Dedifferentiated amniotic fluid mesenchymal stem cell (primary cell): Measurements from ENCODE around the gene FUNDC2.
"Not testable (repeated sequence)": the region's sequence is repeated elsewhere in the genome, so short reads cannot be mapped to it uniquely, and the experiment has no call there.

ENCODE experiments used
- DNase-seq: peaks from one replicate; pipeline ENCODE4 v3.0.0-alpha.2; 2016; ENCODE audit errors: extremely low spot score

The FUNDC2 gene

DNA sequence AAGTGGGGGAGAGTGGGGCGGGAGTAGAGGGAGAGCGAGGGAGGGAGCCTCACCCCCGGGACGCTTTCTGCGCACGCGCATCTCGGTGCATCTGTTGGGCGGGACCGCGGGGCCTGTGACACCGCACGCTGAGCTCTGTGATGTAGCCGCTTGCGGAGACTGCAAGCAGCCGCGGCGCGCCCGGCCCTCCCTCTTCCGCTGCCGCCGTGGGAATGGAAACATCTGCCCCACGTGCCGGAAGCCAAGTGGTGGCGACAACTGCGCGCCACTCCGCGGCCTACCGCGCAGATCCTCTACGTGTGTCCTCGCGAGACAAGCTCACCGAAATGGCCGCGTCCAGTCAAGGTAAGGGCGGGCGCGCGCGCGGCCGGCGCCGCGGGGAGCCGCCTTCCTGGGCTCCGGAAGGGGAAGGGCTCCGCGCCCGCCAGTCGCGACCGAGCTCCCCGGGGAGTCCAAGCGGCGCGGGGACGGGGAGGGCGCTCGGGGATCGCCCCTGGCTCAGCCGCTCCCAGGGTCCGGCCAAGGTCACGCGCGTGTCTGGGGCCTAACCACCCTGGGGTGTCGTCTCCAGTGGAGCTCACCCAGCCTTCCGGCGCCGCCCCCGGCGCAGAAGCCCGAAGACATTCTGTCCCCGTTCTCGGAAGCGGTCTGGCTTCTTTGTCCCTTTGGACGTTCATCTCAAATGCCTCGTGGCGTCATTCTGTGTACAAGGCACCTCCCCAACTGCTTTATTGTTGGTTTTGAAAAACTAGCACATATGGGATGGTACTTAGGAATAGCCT is at the start of gene FUNDC2:
TSS of gene FUNDC2 (plus strand) at position 118 of the 782 bp plus-strand sequence. CDS start at position 213, 95 bp downstream.
- peak; percentile 75 for DNase-seq

- no peak for DNase-seq
Observed at GRCh38 chrX:154979629-154980028, 47.0 kb upstream of the FUNDC2 start.

DNA sequence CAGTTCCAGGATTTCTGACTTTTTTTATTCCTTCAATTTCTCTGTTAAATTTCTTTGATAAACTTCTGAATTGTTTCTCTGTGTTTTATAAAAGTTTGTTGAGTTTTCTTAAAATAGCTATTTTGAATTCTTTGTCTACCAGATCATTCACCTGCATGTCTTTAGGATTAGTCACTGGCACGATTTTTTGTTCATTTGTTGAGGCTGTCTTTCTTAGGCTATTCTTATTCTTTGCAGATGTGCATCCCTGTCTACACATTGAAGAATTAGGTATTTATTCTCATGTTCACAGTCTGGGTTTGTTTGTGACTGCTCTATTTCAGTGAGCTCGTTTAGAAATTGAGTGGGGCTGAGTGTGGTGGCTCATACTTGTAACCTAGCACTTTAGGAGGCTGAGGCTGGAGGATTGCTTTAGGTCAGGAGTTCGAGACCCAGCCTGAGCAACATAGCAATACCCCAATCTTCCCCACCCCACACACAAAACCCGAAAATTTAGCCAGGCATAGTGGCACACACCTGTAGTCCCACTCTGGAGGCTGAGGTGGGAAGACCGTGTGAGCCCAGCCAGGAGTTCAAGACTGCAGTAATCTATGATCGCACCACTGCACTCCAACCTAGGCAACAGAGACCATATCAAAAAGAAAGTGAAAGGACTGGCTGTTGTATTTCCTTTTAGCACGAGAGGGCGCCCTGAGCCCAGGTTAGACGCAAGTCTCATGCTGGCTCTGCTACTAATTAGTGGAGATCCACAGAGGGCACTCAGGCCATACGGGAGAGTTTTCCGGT is 46.1 kb upstream of the FUNDC2 start:
- DNase-seq, result peak; percentile 71

GRCh38 chrX:154981116-154981411 is 45.6 kb upstream of the FUNDC2 start:
- DNase-seq, result no peak

DNA sequence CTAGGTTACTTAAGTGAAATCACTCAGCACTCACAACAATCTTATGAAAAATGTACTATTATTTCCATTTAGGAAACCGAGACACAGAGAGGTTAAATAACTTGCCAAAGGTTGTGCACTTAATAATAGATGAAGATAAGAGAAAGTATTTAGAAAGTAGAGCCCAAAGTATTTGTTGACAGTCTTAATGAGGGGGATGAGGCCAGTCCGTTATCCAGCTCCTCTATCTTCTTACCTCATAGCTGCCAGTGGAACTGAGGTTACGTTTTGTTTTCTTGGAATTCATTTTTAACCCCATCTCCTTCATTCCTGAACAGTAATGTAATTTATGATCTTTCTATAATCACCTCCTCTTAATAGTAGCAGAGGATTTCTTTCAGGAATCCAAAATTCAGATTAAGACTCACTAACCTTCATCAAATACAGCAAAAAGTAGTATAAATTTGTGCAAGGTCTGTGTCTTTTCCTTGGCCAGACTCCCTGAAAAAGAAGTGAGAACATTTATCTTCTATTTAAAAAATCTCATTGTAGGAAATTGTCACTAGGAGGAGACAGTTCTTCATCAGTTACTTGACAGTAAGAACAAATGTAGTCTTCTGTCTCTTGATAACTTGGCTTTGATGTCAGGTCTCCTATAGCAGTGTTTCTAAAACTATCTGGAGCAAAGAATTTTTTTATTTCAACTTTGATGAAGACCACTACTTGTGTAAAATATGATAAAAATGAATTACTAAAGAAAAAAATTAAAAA is 39.6 kb upstream of the FUNDC2 start:
- no peak for DNase-seq

DNA sequence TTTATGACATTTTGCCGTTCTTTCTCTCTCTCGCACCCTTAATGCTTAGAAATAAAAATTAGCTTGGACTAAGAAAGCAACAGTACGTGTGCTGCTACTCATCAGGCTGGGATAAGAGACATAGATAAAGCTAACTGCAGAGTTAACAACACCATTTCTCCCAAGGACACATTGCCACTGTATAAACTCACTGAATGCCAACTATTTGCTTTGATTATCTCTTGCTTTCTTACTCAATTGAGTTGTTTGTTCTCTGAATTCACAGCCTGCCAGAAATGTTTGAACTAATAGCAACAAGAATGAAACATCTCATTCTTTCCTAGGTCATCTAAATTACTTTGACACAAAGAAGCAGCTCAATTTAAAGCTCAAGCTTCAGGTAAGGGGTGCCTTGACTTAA is 38.7 kb upstream of the FUNDC2 start:
- DNase-seq, result no peak

- no peak for DNase-seq
Observed at GRCh38 chrX:154988719-154989118, 37.9 kb upstream of the FUNDC2 start.

GRCh38 chrX:154990496-154990895 is 36.1 kb upstream of the FUNDC2 start:
- no peak for DNase-seq

- no peak for DNase-seq
Observed at GRCh38 chrX:154991039-154991438, 35.6 kb upstream of the FUNDC2 start.

GRCh38 chrX:154991476-154991875 is 35.2 kb upstream of the FUNDC2 start:
- no peak for DNase-seq

GRCh38 chrX:154998204-154998880 is 28.3 kb upstream of the FUNDC2 start:
- DNase-seq, result no peak

DNA sequence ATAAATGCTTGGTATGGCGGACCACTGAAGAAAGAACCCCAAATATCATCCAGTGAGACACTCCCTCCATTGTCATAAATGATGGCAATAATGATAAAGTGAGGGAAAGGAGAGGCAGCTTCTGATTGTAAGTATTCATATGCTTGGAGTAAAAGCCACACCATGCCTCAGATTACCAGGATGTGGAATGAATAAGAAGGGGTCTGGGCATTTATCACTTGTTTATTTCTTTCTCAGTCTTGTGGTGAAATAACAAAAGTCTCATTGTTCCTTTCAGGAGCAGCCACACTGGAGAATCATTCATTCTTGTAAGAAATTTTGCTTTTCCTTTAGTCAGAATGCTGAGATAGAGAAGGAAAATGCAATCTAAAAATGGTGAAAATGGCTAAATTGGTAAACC is 25.8 kb upstream of the FUNDC2 start:
- DNase-seq, result no peak

GRCh38 chrX:155001873-155002272 is 24.8 kb upstream of the FUNDC2 start:
- DNase-seq, result no peak

DNA sequence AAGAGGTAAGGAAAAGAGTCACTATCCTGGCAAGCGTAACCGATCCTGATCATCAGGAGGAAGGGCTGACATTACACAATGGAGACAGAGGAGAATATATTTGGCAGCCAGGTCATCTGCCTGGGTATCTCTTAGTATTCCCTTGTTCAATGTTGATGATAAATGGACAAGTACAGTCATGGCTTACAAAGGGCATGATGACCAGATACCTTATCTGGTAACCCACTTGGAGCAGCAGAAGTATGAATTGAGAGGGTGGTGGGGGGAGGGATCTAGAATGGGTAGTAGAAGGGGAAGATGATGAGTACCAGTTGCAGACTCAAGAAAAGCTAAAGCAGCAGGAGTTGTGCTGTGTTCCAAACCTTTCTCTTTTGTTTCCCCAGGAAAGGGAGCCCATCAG is 21.5 kb upstream of the FUNDC2 start:
- no peak for DNase-seq

DNA sequence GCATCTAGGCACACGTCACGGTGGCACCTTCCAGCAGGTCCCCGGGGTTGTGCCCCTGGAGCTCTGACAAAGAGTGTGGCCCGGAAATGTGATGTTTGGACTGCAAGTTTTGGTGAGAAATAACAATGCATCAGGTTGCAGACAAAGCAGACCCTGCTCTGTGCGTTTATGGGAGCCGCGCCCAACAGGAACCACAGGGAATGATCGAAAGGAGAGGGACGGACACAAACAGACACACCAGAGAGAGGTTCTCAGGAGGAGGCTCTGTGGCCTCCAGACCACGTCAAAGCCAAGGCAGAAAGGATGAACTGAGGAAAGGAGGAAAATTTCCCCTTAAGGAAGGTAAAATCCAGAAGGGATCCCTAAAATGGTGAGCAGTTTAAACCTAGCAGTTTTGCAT is 20.3 kb upstream of the FUNDC2 start:
- not testable (repeated sequence) for DNase-seq

DNA sequence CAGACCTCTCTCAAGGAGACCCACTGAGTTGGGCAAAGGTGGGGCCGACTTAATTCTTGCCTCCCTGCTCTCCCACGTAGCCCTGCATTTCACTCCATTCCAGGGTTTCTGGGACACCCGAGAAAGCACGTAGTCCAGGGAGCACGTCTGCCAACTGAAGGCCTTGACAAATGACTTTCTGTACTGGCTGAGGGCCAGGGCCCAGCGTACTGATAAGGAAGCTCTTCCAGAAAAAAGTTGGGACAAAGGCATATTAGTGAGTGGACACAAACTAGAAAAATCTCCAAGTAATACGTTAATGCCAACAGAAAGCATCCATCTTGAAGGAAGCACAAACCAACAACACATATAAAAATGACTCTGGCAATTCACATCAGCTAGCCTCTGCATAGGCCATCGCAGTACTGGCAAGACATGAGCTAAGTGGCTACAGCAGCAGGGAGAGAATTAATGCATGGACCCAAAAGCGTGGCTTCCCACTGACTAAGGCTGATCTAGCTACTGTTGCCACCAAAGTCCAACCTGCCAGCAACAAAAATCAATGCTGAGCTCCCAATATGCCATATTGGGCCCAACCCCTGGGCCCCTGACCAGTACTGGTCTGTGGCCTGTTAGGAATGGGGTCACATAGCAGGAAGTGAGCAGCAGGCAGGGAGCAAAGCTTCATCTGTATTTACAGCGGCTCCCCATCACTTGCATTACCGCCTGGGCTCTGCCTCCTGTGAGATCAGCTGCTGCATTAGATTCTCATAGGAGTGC is 19.6 kb upstream of the FUNDC2 start:
- not testable (repeated sequence) for DNase-seq

DNA sequence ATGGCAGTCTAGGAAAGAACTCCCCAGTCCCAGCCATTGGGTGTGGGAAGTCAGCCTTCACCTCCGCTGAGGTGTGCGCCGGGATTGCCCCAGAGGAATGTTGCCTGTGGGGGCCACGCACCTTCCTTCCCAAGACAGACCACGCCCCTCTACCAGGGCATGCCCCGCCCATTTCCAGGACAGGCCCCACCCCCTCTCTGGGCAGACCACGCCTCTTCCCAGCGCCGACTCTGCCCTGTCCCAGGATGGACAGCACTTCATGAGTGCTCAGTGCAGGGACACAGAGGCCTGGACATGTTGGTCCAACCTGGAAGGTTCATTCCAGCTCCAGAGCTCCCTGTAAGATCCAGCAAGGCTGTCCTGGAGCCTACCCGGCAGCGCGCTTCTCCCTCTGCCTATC is 18.1 kb upstream of the FUNDC2 start:
- DNase-seq, result not testable (repeated sequence)

DNA sequence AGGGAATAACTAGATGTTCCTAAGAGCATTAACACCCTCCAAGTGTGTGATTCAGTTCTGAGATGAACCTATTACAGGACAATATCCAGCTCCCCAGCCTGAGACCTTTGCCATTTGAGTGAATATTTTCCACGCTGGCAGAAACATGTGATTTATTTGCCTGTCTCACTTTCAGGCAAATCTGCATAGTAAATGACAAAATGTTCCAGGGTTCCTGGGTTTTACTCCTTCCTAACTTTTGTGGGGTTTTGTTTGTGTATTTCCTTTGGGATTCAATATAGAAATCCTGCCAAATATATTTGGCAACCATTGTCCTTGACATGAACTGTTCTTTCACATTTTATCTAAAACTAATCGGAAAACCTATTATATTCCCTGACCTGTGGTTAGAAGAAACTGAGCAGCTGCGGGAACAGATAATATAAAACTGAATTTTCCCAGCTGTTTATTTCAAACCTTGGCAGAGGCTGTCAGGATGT is 16.6 kb upstream of the FUNDC2 start:
- DNase-seq, result no peak

GRCh38 chrX:155020591-155020990 is 6.1 kb upstream of the FUNDC2 start:
- no peak for DNase-seq

GRCh38 chrX:155022585-155022984 is 4.1 kb upstream of the FUNDC2 start, which contains the start of gene F8:
Gene F8 (minus strand): TSS chrX:155022723. CDS start chrX:155022552, 171 bp downstream.
- DNase-seq, result no peak
